KMS-11 (cell line): ENCODE results near the gene THAP7.

Experiments used
- H2AFZ ChIP-seq: fragments of 200-600 bp; sonication (generic); 2 replicates; pipeline ENCODE4 v1.6.1; 2016; ENCODE audit warnings: antibody characterized with exemption, mixed run types, low read depth
- H3K27ac ChIP-seq: fragments of 200-600 bp; sonication (generic); 2 replicates; pipeline ENCODE4 v1.6.1; 2016; ENCODE audit warnings: mild to moderate bottlenecking, mixed run types
- H3K27me3 ChIP-seq: fragments of 200-600 bp; sonication (generic); 2 replicates; pipeline ENCODE4 v1.6.1; 2017; ENCODE audit warnings: mild to moderate bottlenecking, low read depth, mixed run types, moderate library complexity; ENCODE audit not compliant: insufficient read depth
- H3K36me3 ChIP-seq: fragments of 200-600 bp; sonication (generic); 2 replicates; pipeline ENCODE4 v1.6.1; 2017; ENCODE audit warnings: mild to moderate bottlenecking, mixed run types; ENCODE audit not compliant: insufficient read depth
- H3K4me1 ChIP-seq: fragments of 200-600 bp; sonication (generic); 2 replicates; pipeline ENCODE4 v1.6.1; 2016; ENCODE audit warnings: mild to moderate bottlenecking, low read depth, mixed run types; ENCODE audit not compliant: poor library complexity, severe bottlenecking
- H3K4me2 ChIP-seq: fragments of 200-600 bp; sonication (generic); 2 replicates; pipeline ENCODE4 v1.7.0; 2016; ENCODE audit warnings: mild to moderate bottlenecking, mixed run types
- H3K4me3 ChIP-seq: fragments of 200-600 bp; sonication (generic); IDR thresholded peaks from 2 replicates; pipeline ENCODE4 v1.6.1; 2017; ENCODE audit warnings: low read depth, low read length, mixed read lengths; ENCODE audit not compliant: insufficient read depth
- H3K79me2 ChIP-seq: fragments of 200-600 bp; sonication (generic); 2 replicates; pipeline ENCODE4 v1.6.1; 2016; ENCODE audit warnings: low read depth, mixed run types; ENCODE audit not compliant: insufficient read depth
- H3K9ac ChIP-seq: fragments of 200-600 bp; sonication (generic); 2 replicates; pipeline ENCODE4 v1.6.1; 2016; ENCODE audit warnings: mild to moderate bottlenecking, mixed run types
- H4K20me1 ChIP-seq: fragments of 200-600 bp; sonication (generic); 2 replicates; pipeline ENCODE4 v1.6.1; 2016; ENCODE audit warnings: mild to moderate bottlenecking, mixed run types; ENCODE audit not compliant: insufficient read depth
- TF ChIP-seq, protein P1 (sequence below): fragments of 200-600 bp; sonication (generic); conservative IDR thresholded peaks from 2 replicates; pipeline ENCODE4 v1.6.1; 2017; ENCODE audit warnings: low read depth, mild to moderate bottlenecking, antibody characterized with exemption, low read length, moderate library complexity, mixed read lengths

The THAP7 gene

DNA sequence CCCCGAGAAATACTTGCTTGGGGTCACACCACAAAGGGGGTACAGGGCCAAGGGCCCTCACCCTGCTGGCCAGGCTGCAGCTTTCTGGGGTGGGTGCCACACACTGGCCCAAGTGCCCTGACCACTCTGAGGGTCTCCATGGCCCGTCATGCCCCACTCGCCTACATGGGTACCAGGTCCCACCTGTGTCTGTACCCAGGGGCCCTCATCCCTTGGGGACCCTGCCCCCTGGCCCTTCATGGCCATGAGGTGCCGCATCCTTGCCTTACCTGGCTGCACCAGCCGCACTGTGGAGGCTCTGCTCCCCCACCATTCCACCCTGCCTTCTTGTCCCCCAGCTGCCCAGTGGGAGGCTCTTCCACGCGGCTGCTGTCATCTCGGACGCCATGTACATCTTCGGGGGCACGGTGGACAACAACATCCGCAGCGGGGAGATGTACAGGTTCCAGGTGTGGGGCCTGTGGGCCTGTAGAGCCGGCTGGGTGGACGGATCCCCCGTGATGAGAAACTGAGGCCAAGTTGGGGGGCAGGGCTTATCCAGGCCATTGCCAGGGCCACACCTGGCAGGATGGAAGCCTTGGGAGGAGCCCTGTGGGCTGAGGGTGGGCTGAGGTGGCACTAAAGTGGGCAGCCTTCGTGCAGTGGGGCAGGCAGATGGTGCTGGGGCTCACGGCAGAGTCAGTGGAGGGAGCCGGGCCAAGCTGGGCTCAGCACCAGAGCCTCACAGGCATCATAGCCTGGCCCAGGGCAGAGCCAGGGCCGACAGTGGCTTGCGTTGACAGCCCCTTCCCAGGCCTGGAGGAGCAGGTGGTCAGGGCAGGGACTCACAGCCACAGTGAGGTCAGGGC, 9.2 kb downstream of the THAP7 start:
- no peaks in the 10 kb centered on the region for H3K4me1 ChIP-seq
- no peaks in the 10 kb centered on the region for H4K20me1 ChIP-seq
- no peak overlapping the region for H3K27ac ChIP-seq
- H3K27me3 ChIP-seq, result no peaks in the 10 kb centered on the region
- H3K36me3 ChIP-seq, result no peaks in the 10 kb centered on the region
- no peak overlapping the region for H3K9ac ChIP-seq
- TF ChIP-seq, protein P1, sequence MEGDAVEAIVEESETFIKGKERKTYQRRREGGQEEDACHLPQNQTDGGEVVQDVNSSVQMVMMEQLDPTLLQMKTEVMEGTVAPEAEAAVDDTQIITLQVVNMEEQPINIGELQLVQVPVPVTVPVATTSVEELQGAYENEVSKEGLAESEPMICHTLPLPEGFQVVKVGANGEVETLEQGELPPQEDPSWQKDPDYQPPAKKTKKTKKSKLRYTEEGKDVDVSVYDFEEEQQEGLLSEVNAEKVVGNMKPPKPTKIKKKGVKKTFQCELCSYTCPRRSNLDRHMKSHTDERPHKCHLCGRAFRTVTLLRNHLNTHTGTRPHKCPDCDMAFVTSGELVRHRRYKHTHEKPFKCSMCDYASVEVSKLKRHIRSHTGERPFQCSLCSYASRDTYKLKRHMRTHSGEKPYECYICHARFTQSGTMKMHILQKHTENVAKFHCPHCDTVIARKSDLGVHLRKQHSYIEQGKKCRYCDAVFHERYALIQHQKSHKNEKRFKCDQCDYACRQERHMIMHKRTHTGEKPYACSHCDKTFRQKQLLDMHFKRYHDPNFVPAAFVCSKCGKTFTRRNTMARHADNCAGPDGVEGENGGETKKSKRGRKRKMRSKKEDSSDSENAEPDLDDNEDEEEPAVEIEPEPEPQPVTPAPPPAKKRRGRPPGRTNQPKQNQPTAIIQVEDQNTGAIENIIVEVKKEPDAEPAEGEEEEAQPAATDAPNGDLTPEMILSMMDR, result no peak
- H3K4me3 ChIP-seq, result no peak overlapping the region
- no peak overlapping the region for H3K4me2 ChIP-seq
- H3K79me2 ChIP-seq, result no peaks in the 10 kb centered on the region
- H2AFZ ChIP-seq, result no peak overlapping the region

DNA sequence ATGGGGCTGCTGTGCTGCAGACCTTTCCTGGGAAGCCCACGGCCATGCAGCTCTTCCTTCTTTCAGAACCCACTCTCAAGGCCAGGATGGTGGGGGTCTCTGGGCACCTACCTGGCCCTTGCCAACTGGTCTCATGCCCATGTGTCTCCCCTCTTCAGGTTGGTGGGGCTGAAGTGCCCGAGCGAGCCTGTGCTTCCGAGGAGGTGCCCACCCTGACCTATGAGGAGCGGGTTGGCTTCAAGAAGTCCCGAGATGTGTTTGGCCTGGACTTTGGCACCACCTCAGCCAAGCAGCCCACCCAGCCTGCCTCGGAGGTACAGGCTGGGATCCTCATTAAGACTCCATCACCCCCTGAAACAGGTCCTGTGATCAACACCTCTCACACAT, 9.9 kb downstream of the THAP7 start:
- Histone ChIP-seq H3K4me2 (no peak overlapping the region), H3K36me3 (no peaks in the 10 kb centered on the region), H3K79me2 (no peaks in the 10 kb centered on the region), H3K4me1 (no peaks in the 10 kb centered on the region), H3K27ac (no peak overlapping the region), H3K4me3 (no peak overlapping the region), H3K27me3 (no peaks in the 10 kb centered on the region), H4K20me1 (no peaks in the 10 kb centered on the region), H2AFZ (no peak overlapping the region), H3K9ac (no peak overlapping the region)
- TF ChIP-seq, protein P1, result no peak

DNA sequence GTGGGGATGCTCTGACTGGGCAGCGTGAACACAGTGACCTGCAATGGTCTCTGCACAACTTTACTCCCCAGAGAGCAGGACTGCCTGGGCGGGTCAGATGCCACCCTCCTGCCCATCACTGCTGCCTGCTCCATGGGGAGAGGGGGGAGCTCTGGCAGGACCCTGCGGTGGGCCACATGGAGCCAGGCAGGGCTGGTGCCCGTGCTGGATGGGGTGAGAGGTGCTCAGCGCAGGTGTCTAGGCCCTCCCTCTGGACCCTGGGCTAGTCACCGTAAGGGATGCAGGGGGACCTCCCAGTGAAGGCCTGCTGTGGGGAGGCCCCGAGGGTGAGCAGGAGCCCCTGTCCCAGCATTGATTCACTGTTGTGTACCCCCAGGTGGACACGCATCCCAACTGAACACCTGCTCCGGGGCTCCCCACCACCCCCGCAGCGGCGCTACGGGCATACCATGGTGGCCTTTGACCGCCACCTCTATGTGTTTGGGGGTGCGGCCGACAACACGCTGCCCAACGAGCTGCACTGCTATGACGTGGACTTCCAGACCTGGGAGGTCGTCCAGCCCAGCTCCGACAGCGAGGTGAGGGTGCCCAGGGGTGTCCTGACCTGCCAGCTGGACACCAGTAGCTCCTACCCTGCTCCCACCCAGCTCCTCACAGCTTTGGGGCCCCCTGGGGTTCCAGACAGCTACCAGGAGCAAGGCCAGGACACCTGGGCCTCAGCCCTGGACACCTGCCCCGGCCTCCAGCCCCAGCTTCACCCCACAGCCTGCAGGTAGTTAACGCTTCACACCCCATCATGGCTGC, 10.5 kb downstream of the THAP7 start:
- no peaks in the 10 kb centered on the region for H3K79me2 ChIP-seq
- no peaks in the 10 kb centered on the region for H3K36me3 ChIP-seq
- no peak overlapping the region for H3K9ac ChIP-seq
- no peak overlapping the region for H3K4me3 ChIP-seq
- no peak overlapping the region for H3K27ac ChIP-seq
- no peak overlapping the region for H2AFZ ChIP-seq
- no peak overlapping the region for H3K4me2 ChIP-seq
- no peaks in the 10 kb centered on the region for H4K20me1 ChIP-seq
- no peaks in the 10 kb centered on the region for H3K27me3 ChIP-seq
- TF ChIP-seq, protein P1, result no peak
- no peaks in the 10 kb centered on the region for H3K4me1 ChIP-seq

DNA sequence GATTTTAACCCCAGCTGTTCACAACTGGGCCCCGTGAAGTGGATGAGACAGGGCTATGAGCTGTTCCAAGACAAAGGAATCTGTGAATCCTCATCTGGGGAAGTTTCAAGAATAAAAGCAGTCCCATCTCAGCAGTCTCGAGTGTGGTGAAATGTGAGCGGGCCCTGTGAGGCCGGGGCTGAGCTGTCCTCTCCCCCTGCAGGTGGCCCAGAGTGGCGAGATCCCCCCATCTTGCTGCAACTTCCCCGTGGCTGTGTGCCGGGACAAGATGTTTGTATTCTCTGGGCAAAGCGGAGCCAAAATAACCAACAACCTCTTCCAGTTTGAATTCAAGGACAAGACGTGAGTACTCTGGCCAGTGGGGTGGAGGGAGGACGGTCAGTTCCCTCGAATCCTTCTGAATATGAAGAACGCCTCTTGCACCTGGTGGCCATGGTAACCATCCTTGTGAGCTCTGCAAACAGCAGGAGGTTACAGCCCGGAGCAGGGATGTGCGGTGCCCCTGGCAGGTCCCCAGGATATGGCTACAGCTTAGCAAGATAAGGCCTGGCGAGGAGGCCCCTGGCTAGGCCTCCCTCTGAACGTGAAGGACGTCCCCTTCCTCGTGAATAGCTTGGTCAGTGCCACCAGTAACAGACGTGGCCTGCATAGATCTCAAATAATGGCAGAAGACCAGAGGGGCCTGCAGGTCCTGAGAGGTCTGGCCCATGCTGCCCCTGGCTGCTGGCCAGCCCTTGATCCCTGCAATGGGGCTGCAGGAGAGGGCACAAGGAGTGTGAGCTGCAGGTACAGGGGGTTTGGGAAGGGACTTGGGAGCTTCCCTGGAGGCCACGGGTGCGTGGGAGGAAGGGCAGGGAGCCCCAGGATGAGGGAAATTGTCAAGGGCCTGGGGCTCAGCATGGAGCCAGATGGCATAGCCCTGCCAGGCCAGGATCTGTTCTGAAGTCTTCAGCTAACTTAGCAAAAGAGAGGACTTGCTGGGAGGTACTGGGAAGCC, 11.4 kb downstream of the THAP7 start:
- H3K27me3 ChIP-seq, result no peaks in the 10 kb centered on the region
- H3K4me3 ChIP-seq, result no peak overlapping the region
- TF ChIP-seq, protein P1, result no peak
- no peaks in the 10 kb centered on the region for H4K20me1 ChIP-seq
- no peaks in the 10 kb centered on the region for H3K79me2 ChIP-seq
- no peaks in the 10 kb centered on the region for H3K36me3 ChIP-seq
- no peak overlapping the region for H3K27ac ChIP-seq
- H2AFZ ChIP-seq, result no peak overlapping the region
- H3K9ac ChIP-seq, result no peak overlapping the region
- H3K4me1 ChIP-seq, result no peaks in the 10 kb centered on the region
- H3K4me2 ChIP-seq, result no peak overlapping the region
